Tibial nerve (tissue), 4 donors: ENCODE results near the gene PYM1.

ENCODE experiments used
- CTCF ChIP-seq, 5 experiments: fragments of 200-600 bp in 3 of 5; fragments of 450-650 bp in 2 of 5; sonication (generic) in 3 of 5; IDR thresholded peaks; one replicate each; pipeline ENCODE4 v1.5.1; 2016 to 2019; ENCODE audit warnings: antibody characterized with exemption in 5 of 5, mild to moderate bottlenecking in 3 of 5, moderate library complexity in 2 of 5
- EP300 ChIP-seq, 2 donors: sonication (generic); formaldehyde crosslinking; IDR thresholded peaks; one replicate each; pipeline ENCODE4 v1.6.1; 2017; ENCODE audit warnings: antibody characterized with exemption in 2 of 2, mild to moderate bottlenecking in 1 of 2

- TF ChIP-seq CTCF (IDR thresholded peaks at IDR 0.05) (no peak), EP300 (IDR thresholded peaks at IDR 0.05) (no peak)
Observed at GRCh38 chr12:55875704-55876467, 51.8 kb downstream of the PYM1 start.
